Panc1 (cell line): ENCODE results near the gene SLIT3.

Source experiments
- CTCF ChIP-seq: fragments of 450-650 bp; IDR thresholded peaks from 2 replicates; pipeline ENCODE4 v1.5.1; 2017; ENCODE audit warnings: mild to moderate bottlenecking
- POLR2AphosphoS5 ChIP-seq: IDR thresholded peaks from 2 replicates; pipeline ENCODE4 v1.6.1; 2012; ENCODE audit warnings: mild to moderate bottlenecking, low read depth, low read length, moderate library complexity
- REST ChIP-seq, 2 experiments: IDR thresholded peaks; 2 replicates each; pipeline ENCODE4 v1.6.1; 2011 to 2012; ENCODE audit warnings: low read depth in 2 of 2, control low read depth in 1 of 2, low read length in 1 of 2, mild to moderate bottlenecking in 1 of 2, moderate library complexity in 1 of 2; ENCODE audit not compliant: insufficient read depth in 1 of 2
- SIN3A ChIP-seq: IDR thresholded peaks from 2 replicates; pipeline ENCODE4 v1.6.1; 2012; ENCODE audit warnings: low read depth, mild to moderate bottlenecking, low read length, moderate library complexity, borderline replicate concordance; ENCODE audit not compliant: insufficient read depth

DNA sequence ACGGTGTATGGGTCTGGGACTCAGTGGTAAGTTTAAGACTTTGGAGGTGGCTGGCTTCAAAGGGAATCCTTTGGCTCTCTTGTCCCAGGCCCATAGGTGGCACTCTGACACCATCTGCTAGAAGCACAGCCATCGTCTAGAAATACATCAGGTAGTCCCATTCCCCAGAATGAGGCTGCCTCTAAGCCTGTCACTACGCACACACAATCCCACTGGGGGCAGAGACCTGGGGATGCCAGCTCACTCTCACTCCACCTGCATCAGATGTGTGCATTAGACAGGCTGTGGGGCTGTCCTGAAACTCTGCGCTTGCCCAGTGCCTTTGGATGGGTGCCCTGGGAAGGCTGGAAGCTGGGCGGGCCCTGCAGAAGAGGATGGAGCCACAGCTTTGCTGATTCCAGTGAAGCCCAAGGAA is 594.3 kb downstream of the SLIT3 start:
- peak; percentile 86 for TF ChIP-seq CTCF
- no peak for TF ChIP-seq SIN3A
- TF ChIP-seq POLR2AphosphoS5 = no peak
- no peak for TF ChIP-seq REST (IDR thresholded peaks at IDR 0.05; ENCODE audit: insufficient read depth in 1 of 2, low read depth in 2 of 2, low read length in 1 of 2)
